HEK293 (cell line): ENCODE data around the gene DMAC2.

ENCODE experiments used
- CTCF ChIA-PET: fragments of 350-600 bp; formaldehyde crosslinking; extraction: SDS; loops from one replicate; lab custom pipeline; 2021; ENCODE audit warnings: antibody characterized with exemption; lab: Yijun Ruan, JAX
- POLR2A ChIA-PET: fragments of 300-600 bp; formaldehyde crosslinking; extraction: SDS; loops from one replicate; lab custom pipeline; 2020; ENCODE audit warnings: antibody characterized with exemption, inconsistent platforms; lab: Yijun Ruan, JAX
- H3K27ac ChIP-seq: fragments of 200-500 bp; sonication (Bioruptor generic); 2 replicates; pipeline ENCODE4 v1.5.1; 2014; ENCODE audit warnings: low read depth, low read length, control low read depth, inconsistent platforms; ENCODE audit errors: extremely low read depth
- H3K36me3 ChIP-seq, 2 experiments: fragments of 200-500 bp in 1 of 2; sonication (Bioruptor generic) in 1 of 2; 1 replicate in 1 of 2; 2 replicates in 1 of 2; pipeline ENCODE4 v1.5.1; 2014 to 2017; ENCODE audit warnings: inconsistent platforms in 2 of 2, low read length in 2 of 2; ENCODE audit not compliant: control insufficient read depth in 2 of 2, insufficient read depth in 1 of 2
- H3K4me1 ChIP-seq: fragments of 200-500 bp; sonication (Bioruptor generic); 2 replicates; pipeline ENCODE4 v1.5.1; 2014; ENCODE audit warnings: mild to moderate bottlenecking, low read length, inconsistent platforms; ENCODE audit not compliant: control insufficient read depth, insufficient read depth
- H3K4me3 ChIP-seq: 2 replicates; pipeline ENCODE4 v1.5.1; 2011; ENCODE audit warnings: low read depth, mild to moderate bottlenecking, control low read depth, low read length, moderate library complexity
- H3K9me3 ChIP-seq: fragments of 200-500 bp; sonication (Bioruptor generic); 2 replicates; pipeline ENCODE4 v1.5.1; 2014; ENCODE audit warnings: low read depth, low read length, inconsistent platforms; ENCODE audit not compliant: control insufficient read depth, insufficient read depth
- EGR2 ChIP-seq: fragments of 450-650 bp; formaldehyde crosslinking; IDR thresholded peaks from 2 replicates; pipeline ENCODE4 v1.5.1; 2016; ENCODE audit warnings: low read depth, missing biosample characterization, missing genetic modification characterization
- KLF16 ChIP-seq: fragments of 450-650 bp; formaldehyde crosslinking; IDR thresholded peaks from 2 replicates; pipeline ENCODE4 v1.5.1; 2017; ENCODE audit warnings: missing biosample characterization, missing genetic modification characterization
- PRDM1 ChIP-seq: fragments of 450-650 bp; formaldehyde crosslinking; IDR thresholded peaks from 2 replicates; pipeline ENCODE4; 2016; ENCODE audit warnings: missing biosample characterization, missing genetic modification characterization
- SCRT2 ChIP-seq: fragments of 450-650 bp; formaldehyde crosslinking; IDR thresholded peaks from 2 replicates; pipeline ENCODE4 v1.5.1; 2016; ENCODE audit warnings: missing biosample characterization, missing genetic modification characterization
- WT1 ChIP-seq: fragments of 450-650 bp; formaldehyde crosslinking; IDR thresholded peaks from 2 replicates; pipeline ENCODE4 v1.5.1; 2016; ENCODE audit warnings: missing biosample characterization, missing genetic modification characterization
- YY1 ChIP-seq: fragments of 450-650 bp; formaldehyde crosslinking; IDR thresholded peaks from 2 replicates; pipeline ENCODE4 v1.5.1; 2018; ENCODE audit warnings: missing biosample characterization, missing genetic modification characterization
- ZBTB48 ChIP-seq: fragments of 450-650 bp; formaldehyde crosslinking; IDR thresholded peaks from 2 replicates; pipeline ENCODE4 v1.5.1; 2016; ENCODE audit warnings: missing biosample characterization, missing genetic modification characterization
- ZFHX2 ChIP-seq: fragments of 450-650 bp; formaldehyde crosslinking; conservative IDR thresholded peaks from 2 replicates; pipeline ENCODE4 v1.5.1; 2016; ENCODE audit warnings: missing biosample characterization, missing genetic modification characterization
- ZNF112 ChIP-seq: fragments of 450-650 bp; formaldehyde crosslinking; IDR thresholded peaks from 2 replicates; pipeline ENCODE4 v1.5.0; 2017; ENCODE audit warnings: missing biosample characterization, missing genetic modification characterization
- ZNF121 ChIP-seq: fragments of 450-650 bp; formaldehyde crosslinking; IDR thresholded peaks from 2 replicates; pipeline ENCODE4 v1.5.1; 2016; ENCODE audit warnings: missing biosample characterization, missing genetic modification characterization
- ZNF138 ChIP-seq: fragments of 450-650 bp; formaldehyde crosslinking; IDR thresholded peaks from 2 replicates; pipeline ENCODE4 v1.5.1; 2016; ENCODE audit warnings: missing biosample characterization, missing genetic modification characterization, borderline replicate concordance
- ZNF140 ChIP-seq: fragments of 450-650 bp; formaldehyde crosslinking; IDR thresholded peaks from 2 replicates; pipeline ENCODE4 v1.5.1; 2016; ENCODE audit warnings: missing biosample characterization, missing genetic modification characterization
- ZNF214 ChIP-seq: fragments of 450-650 bp; formaldehyde crosslinking; IDR thresholded peaks from 2 replicates; pipeline ENCODE4 v1.5.1; 2017; ENCODE audit warnings: missing biosample characterization, mild to moderate bottlenecking, missing genetic modification characterization, borderline replicate concordance
- ZNF302 ChIP-seq: fragments of 450-650 bp; formaldehyde crosslinking; IDR thresholded peaks from 2 replicates; pipeline ENCODE4 v1.5.1; 2016; ENCODE audit warnings: missing biosample characterization, missing genetic modification characterization, low read depth
- ZNF354C ChIP-seq: fragments of 450-650 bp; formaldehyde crosslinking; IDR thresholded peaks from 2 replicates; pipeline ENCODE4 v1.5.1; 2016; ENCODE audit warnings: missing biosample characterization, missing genetic modification characterization, low read depth, borderline replicate concordance
- ZNF366 ChIP-seq: fragments of 450-650 bp; formaldehyde crosslinking; conservative IDR thresholded peaks from 2 replicates; pipeline ENCODE4 v1.5.1; 2016; ENCODE audit warnings: missing biosample characterization, missing genetic modification characterization
- ZNF391 ChIP-seq: fragments of 450-650 bp; formaldehyde crosslinking; IDR thresholded peaks from 2 replicates; pipeline ENCODE4 v1.5.1; 2016; ENCODE audit warnings: low read depth, missing biosample characterization, missing genetic modification characterization, borderline replicate concordance
- ZNF433 ChIP-seq: fragments of 450-650 bp; formaldehyde crosslinking; IDR thresholded peaks from 2 replicates; pipeline ENCODE4 v1.5.1; 2016; ENCODE audit warnings: missing biosample characterization, missing genetic modification characterization, low read depth
- ZNF473 ChIP-seq: fragments of 450-650 bp; formaldehyde crosslinking; IDR thresholded peaks from 2 replicates; pipeline ENCODE4 v1.5.1; 2017; ENCODE audit warnings: missing biosample characterization, missing genetic modification characterization
- ZNF510 ChIP-seq: fragments of 450-650 bp; formaldehyde crosslinking; IDR thresholded peaks from 2 replicates; pipeline ENCODE4 v1.5.1; 2018; ENCODE audit warnings: mild to moderate bottlenecking, missing genetic modification characterization, missing biosample characterization; ENCODE audit not compliant: insufficient replicate concordance
- ZNF571 ChIP-seq: fragments of 450-650 bp; formaldehyde crosslinking; IDR thresholded peaks from 2 replicates; pipeline ENCODE4 v1.5.0; 2017; ENCODE audit warnings: missing biosample characterization, missing genetic modification characterization
- ZNF596 ChIP-seq: fragments of 450-650 bp; IDR thresholded peaks from 2 replicates; pipeline ENCODE4 v1.5.0; 2018; ENCODE audit warnings: missing biosample characterization, mild to moderate bottlenecking, missing genetic modification characterization, moderate library complexity
- ZNF707 ChIP-seq: fragments of 450-650 bp; formaldehyde crosslinking; IDR thresholded peaks from 2 replicates; pipeline ENCODE4 v1.5.1; 2016; ENCODE audit warnings: missing biosample characterization, missing genetic modification characterization
- ZNF785 ChIP-seq: fragments of 450-650 bp; formaldehyde crosslinking; IDR thresholded peaks from 2 replicates; pipeline ENCODE4 v1.5.1; 2016; ENCODE audit warnings: missing biosample characterization, missing genetic modification characterization
- ZNF830 ChIP-seq: fragments of 450-650 bp; IDR thresholded peaks from 2 replicates; pipeline ENCODE4 v1.5.0; 2018; ENCODE audit warnings: missing biosample characterization, missing genetic modification characterization, low read depth, mild to moderate bottlenecking, moderate library complexity

Gene DMAC2

GRCh38 chr19:41402010-41402409 is 37.7 kb downstream of the DMAC2 start:
- ChIA-PET CTCF (interaction anchor here (0.9 to 1.2 kb wide), 2 partner anchors 31 to 34 kb away, joined by 3 to 5 read pairs; no protein-coding TSS in a partner anchor), POLR2A (no interaction called here)
- TF ChIP-seq ZNF214 (tag by site-specific recombination): no peak
- no peak for TF ChIP-seq ZNF391 (tag by site-specific recombination)
- TF ChIP-seq ZFHX2 (tag by site-specific recombination): peak; percentile 58
- no peak for TF ChIP-seq ZNF121 (tag by site-specific recombination)
- no peak for TF ChIP-seq ZNF138
- peak; percentile 62 for TF ChIP-seq EGR2 (tag by site-specific recombination)
- peaks cover 9% of the 10 kb centered on the region; the same call in 1 of the 2 replicates for H3K4me1 ChIP-seq
- H3K9me3 ChIP-seq: no peaks in the 10 kb centered on the region
- no peaks in the 10 kb centered on the region for H3K36me3 ChIP-seq
- no peak overlapping the region for H3K27ac ChIP-seq
- H3K4me3 ChIP-seq: no peak overlapping the region

DNA sequence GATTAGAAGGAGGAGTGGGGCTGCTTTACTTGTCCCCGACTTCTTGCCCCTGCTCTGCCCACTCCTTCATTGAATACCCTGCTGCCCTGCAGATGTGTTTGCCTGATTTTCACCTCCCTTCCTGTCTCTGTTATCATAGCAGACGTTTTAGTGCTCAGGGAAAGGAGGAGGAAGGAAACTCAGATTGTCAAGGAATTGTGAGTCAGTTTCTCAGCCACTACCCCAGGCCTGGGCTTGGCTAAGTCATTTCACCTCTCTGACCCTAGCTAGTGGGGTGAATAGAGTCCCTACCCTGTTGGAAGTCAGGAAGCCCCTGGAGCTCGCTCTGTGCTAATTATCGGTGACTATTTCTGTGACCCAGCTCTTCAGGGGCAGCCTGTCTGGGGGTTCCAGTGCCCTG is 38.2 kb downstream of the DMAC2 start:
- H3K36me3 ChIP-seq: no peaks in the 10 kb centered on the region
- H3K4me1 ChIP-seq: peaks cover 10% of the 10 kb centered on the region; the same call in 1 of the 2 replicates
- TF ChIP-seq ZNF707 (tag by site-specific recombination) (no peak), ZNF214 (tag by site-specific recombination) (no peak), ZNF785 (no peak), WT1 (tag by site-specific recombination) (no peak), SCRT2 (tag by site-specific recombination) (no peak), ZNF302 (tag by site-specific recombination) (no peak), ZBTB48 (no peak), KLF16 (tag by site-specific recombination) (no peak), ZNF354C (no peak), ZNF510 (tag by site-specific recombination) (no peak), ZNF596 (no peak), ZNF112 (tag by site-specific recombination) (no peak), ZNF433 (tag by site-specific recombination) (no peak), ZNF830 (tag by site-specific recombination) (no peak)
- POLR2A ChIA-PET: interaction anchor here (1.6 kb wide), 1 partner anchor 8 kb away, joined by 3 read pairs; no protein-coding TSS in a partner anchor
- H3K9me3 ChIP-seq: no peaks in the 10 kb centered on the region
- no peak overlapping the region for H3K27ac ChIP-seq
- no peak overlapping the region for H3K4me3 ChIP-seq
- CTCF ChIA-PET: no interaction called here

DNA sequence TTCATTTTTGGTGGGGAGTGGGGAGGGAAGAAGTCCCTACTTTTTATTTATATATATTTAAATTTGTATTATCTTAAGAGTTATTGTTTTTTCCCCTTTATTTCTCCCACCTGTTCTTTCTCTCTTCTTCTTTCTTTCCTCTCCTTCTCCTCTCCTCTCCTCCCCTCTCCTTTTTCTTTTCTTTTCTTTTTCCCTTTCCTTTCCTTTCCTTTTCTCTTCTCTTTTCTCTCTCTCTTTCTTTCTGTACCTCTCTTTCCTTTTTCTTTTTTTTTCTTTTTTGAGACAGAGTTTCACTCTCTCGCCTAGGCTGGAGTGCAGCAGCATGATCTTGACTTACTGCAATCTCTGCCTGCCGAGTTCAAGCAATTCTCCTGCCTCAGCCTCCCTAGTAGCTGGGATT is 40.2 kb downstream of the DMAC2 start:
- TF ChIP-seq PRDM1 (tag by site-specific recombination): peak; percentile 98
- TF ChIP-seq ZNF571 (tag by site-specific recombination): 0 out of 2 replicates have a peak, but pooled peaks have one; percentile 32
- peak; percentile 58 for TF ChIP-seq ZNF366 (tag by site-specific recombination)
- no peak for TF ChIP-seq ZNF473
- no peak for TF ChIP-seq ZNF596
- no peak for TF ChIP-seq ZNF785
- TF ChIP-seq YY1 (tag by site-specific recombination): no peak
- TF ChIP-seq ZNF140 (tag by site-specific recombination): no peak
- Histone ChIP-seq H3K36me3 (no peaks in the 10 kb centered on the region), H3K27ac (no peak overlapping the region), H3K9me3 (no peaks in the 10 kb centered on the region), H3K4me3 (no peak overlapping the region), H3K4me1 (peaks cover 11% of the 10 kb centered on the region; the same call in 1 of the 2 replicates)
- ChIA-PET CTCF (interaction anchor here (1.0 to 1.6 kb wide), 3 partner anchors 9 to 164 kb away, joined by 3 to 9 read pairs (median 4); no protein-coding TSS in a partner anchor), POLR2A (interaction anchor here (1.4 to 1.6 kb wide), 2 partner anchors 9 to 40 kb away, joined by 3 to 8 read pairs; partner anchors contain the start of gene DMAC2)
